GM04503 (cell line): ENCODE measurements around the gene CKAP4.
A peak's percentile ranks its signal among the peaks of the same experiment; 100 is the strongest.

Experiments
- DNase-seq: peaks from one replicate; pipeline ENCODE4 v3.0.0-alpha.2; 2012; ENCODE audit warnings: low read depth

CKAP4 gene

GRCh38 chr12:106274012-106274411 is 26.2 kb upstream of the CKAP4 start:
- DNase-seq: no peak

GRCh38 chr12:106273491-106273890 is 25.7 kb upstream of the CKAP4 start:
- no peak for DNase-seq

GRCh38 chr12:106271575-106272505 is 24.0 kb upstream of the CKAP4 start:
- DNase-seq: no peak

- no peak for DNase-seq
These were observed 21.4 kb upstream of the CKAP4 start for GRCh38 chr12:106269150-106269771.

- DNase-seq: no peak
These were observed 19.7 kb upstream of the CKAP4 start for GRCh38 chr12:106267535-106267934.

- no peak for DNase-seq
These were observed 17.3 kb upstream of the CKAP4 start for GRCh38 chr12:106265116-106265515.

GRCh38 chr12:106258935-106259334 is 11.1 kb upstream of the CKAP4 start:
- no peak for DNase-seq

- DNase-seq: no peak
These were observed 10.4 kb upstream of the CKAP4 start for GRCh38 chr12:106258226-106258625.

GRCh38 chr12:106256524-106256923 is 8.7 kb upstream of the CKAP4 start:
- DNase-seq: no peak

- DNase-seq: no peak
These were observed 8.1 kb upstream of the CKAP4 start for GRCh38 chr12:106255952-106256351.

- no peak for DNase-seq
These were observed 7.7 kb upstream of the CKAP4 start for GRCh38 chr12:106255493-106255892.

- DNase-seq: no peak
These were observed 6.9 kb upstream of the CKAP4 start for GRCh38 chr12:106254724-106255123.

- DNase-seq: peak; percentile 58
These were observed 4.0 kb upstream of the CKAP4 start for GRCh38 chr12:106251631-106252455.

GRCh38 chr12:106249411-106250135 is 1.8 kb upstream of the CKAP4 start:
- DNase-seq: no peak

- DNase-seq: peak; percentile 18
These were observed 1.1 kb upstream of the CKAP4 start for GRCh38 chr12:106248846-106249371.

- peak; percentile 30 for DNase-seq
These were observed 559 bp upstream of the CKAP4 start for GRCh38 chr12:106248312-106248845.

- DNase-seq: no peak
These were observed 738 bp downstream of the CKAP4 start for GRCh38 chr12:106246891-106247673.

GRCh38 chr12:106245767-106246166 is 2.1 kb downstream of the CKAP4 start:
- peak; percentile 50 for DNase-seq

GRCh38 chr12:106243620-106244019 is 4.2 kb downstream of the CKAP4 start:
- no peak for DNase-seq

GRCh38 chr12:106240821-106241220 is 7.0 kb downstream of the CKAP4 start:
- DNase-seq: no peak

- DNase-seq: no peak
These were observed 7.9 kb downstream of the CKAP4 start for GRCh38 chr12:106239951-106240335.
